Measurements from ENCODE around the gene EFNA2. TPM values are rescaled to one million over a fixed set of nuclear protein-coding genes. Genes with fewer than 3 reads are reported as not detected.

The EFNA2 gene
- total and polyA plus RNA-seq, 2 of the 4 experiments (the other 2 are of a cell fraction) = not detected

DNA sequence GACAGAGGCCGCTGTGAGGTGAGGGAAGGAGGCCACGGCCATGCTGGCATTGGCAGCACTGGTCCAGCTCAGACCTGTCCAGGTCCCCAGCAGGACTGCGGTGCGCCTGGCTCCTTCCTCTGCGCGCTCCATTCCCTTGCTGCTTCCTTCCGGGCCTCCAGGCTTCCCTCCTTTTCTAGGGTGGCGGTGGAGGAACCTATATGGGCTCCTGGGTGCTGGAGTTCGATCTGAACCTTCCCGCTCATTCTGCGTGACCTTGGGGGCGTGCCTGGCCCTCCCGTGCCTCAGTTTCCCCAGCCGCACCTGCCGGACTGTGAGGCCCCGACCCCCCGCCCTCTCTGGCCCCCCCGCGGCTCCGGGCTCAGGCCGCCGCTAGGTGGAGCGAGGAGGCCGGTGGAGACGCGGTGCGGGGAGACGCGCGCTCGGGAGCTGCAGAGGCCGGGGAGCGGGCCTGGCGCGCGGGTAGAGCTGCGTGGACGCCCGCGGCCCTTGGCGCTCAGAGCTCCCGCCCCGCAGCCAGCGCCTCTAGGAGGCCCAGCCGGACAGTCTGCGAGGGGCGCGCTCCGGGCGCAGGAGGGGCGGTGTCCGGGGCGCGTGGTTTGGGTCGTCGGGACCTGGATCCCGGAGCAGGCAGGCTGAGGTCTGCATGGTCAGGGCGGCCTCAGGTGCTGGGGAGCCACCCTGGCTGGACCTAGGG is 29.9 kb downstream of the EFNA2 start:
- H2BK20ac ChIP-seq (ENCODE audit: low read depth, low read length) = no peak overlapping the region
- no peaks in the 10 kb centered on the region; the same call in 1 of the 2 replicates for H3K4me1 ChIP-seq (ENCODE audit: control insufficient read depth, insufficient read depth, low read length)
- H3K9ac ChIP-seq (ENCODE audit: low read depth, low read length) = no peak overlapping the region
- no peak overlapping the region for H2AK9ac ChIP-seq (replicated peaks; ENCODE audit: low read depth, low read length, poor library complexity)
- H3K23ac ChIP-seq (ENCODE audit: low read depth, low read length) = no peak overlapping the region
- peak overlapping the region; percentile 69 for H3K4me2 ChIP-seq (ENCODE audit: low read depth, low read length)
- TF ChIP-seq MXI1 (IDR thresholded peaks at IDR 0.05; ENCODE audit: borderline replicate concordance, low read depth, low read length) (no peak), MAZ (IDR thresholded peaks at IDR 0.05; ENCODE audit: borderline replicate concordance, low read depth, low read length) (peak; percentile 100), POLR2A (IDR thresholded peaks at IDR 0.05; ENCODE audit: low read depth, low read length) (no peak), CTCF (conservative IDR thresholded peaks at IDR 0.05; ENCODE audit: low read depth, low read length) (peak; percentile 68), RAD21 (IDR thresholded peaks at IDR 0.05; ENCODE audit: low read length) (peak; percentile 65), SMC3 (IDR thresholded peaks at IDR 0.05; ENCODE audit: low read depth, low read length) (peak; percentile 50), BHLHE40 (IDR thresholded peaks at IDR 0.05; ENCODE audit: low read depth, low read length) (no peak), RFX5 (IDR thresholded peaks at IDR 0.05; ENCODE audit: low read depth, low read length) (no peak)
- ATAC-seq (ENCODE audit: low read depth) (peak; percentile 94), DNase-seq (peak; percentile 25)
- no peak overlapping the region for H4K91ac ChIP-seq (ENCODE audit: insufficient read depth, low read depth, low read length)
- H3K27ac ChIP-seq (ENCODE audit: insufficient read depth, low read length) = no peak overlapping the region
- H3K36me3 ChIP-seq (ENCODE audit: control insufficient read depth, insufficient read depth, low read length) = no peaks in the 10 kb centered on the region
- no peaks in the 10 kb centered on the region for H3K79me1 ChIP-seq (ENCODE audit: low read depth in 1 of 2, low read length in 2 of 2)
- no peak overlapping the region for H2BK5ac ChIP-seq (ENCODE audit: low read depth, low read length, poor library complexity, severe bottlenecking)
- H3K4ac ChIP-seq (ENCODE audit: low read depth, low read length) = no peak overlapping the region
- peaks cover 39% of the 10 kb centered on the region for H3K27me3 ChIP-seq (ENCODE audit: control insufficient read depth, insufficient read depth, low read length)
- H3K18ac ChIP-seq (ENCODE audit: low read depth, low read length) = no peak overlapping the region
- H3K9me1 ChIP-seq (ENCODE audit: insufficient read depth, low read length) = no peaks in the 10 kb centered on the region
- no peak overlapping the region for H2BK120ac ChIP-seq (ENCODE audit: low read depth, low read length)
- H4K5ac ChIP-seq (ENCODE audit: low read depth, low read length) = no peak overlapping the region
- H4K8ac ChIP-seq (ENCODE audit: low read depth in 2 of 2, low read length in 2 of 2) = no peak overlapping the region
- WGBS, 2 experiments (ENCODE audit: extremely low coverage in 2 of 2, insufficient read length in 1 of 2) = 3% methylated on average over 35 of the region's 58 CpGs; no CpG with 5 or more reads in 1 of the 2 experiments
- no peak overlapping the region for H3K56ac ChIP-seq (ENCODE audit: extremely low read depth, insufficient read depth, low read length)
- intact Hi-C loops (cut with micrococcal nuclease) = no loop called here
- CTCF ChIA-PET = interaction anchor here (0.6 to 1.2 kb wide), 4 partner anchors 9 to 88 kb away, joined by 3 to 6 read pairs (median 4); no protein-coding TSS in a partner anchor
- no peaks in the 10 kb centered on the region for H3K9me3 ChIP-seq (ENCODE audit: control insufficient read depth, insufficient read depth, low read length)
- POLR2A ChIA-PET (ENCODE audit: unreplicated experiment) = no interaction called here
- H3K14ac ChIP-seq (replicated peaks; ENCODE audit: low read depth, low read length) = no peak overlapping the region
- no TSS peak for BruUV-seq (replicated peaks)
- H2BK15ac ChIP-seq (ENCODE audit: low read depth, low read length) = no peak overlapping the region
- no peaks in the 10 kb centered on the region; the same call in 1 of the 2 replicates for H4K20me1 ChIP-seq (ENCODE audit: insufficient read depth, low read length)
- dilution Hi-C loops (cut with HindIII; ENCODE audit: low sequenced_read_pairs, unreplicated experiment) = no loop called here
- peak overlapping the region; percentile 73 for H2AFZ ChIP-seq (replicated peaks; ENCODE audit: low read length, poor library complexity)
- 0 out of 2 replicates have a peak overlapping the region, but pooled peaks have one; percentile 5 for H3K4me3 ChIP-seq (ENCODE audit: insufficient read depth, low read depth, low read length)
- H2AK5ac ChIP-seq (ENCODE audit: low read depth, low read length) = no peak overlapping the region
- in situ Hi-C loops (cut with MboI; ENCODE audit: low sequenced_read_pairs) = no loop called here

Data from IMR-90 (cell line).